H9 (cell line): ENCODE data around the gene ERVK3-1. TPM values are rescaled to one million over a fixed set of nuclear protein-coding genes. Genes with fewer than 3 reads are reported as not detected.

Experiments used
- DNase-seq: peaks from one replicate; pipeline ENCODE4 v3.0.0-alpha.2; 2017
- H2AFZ ChIP-seq: one replicate; pipeline ENCODE4 v1.6.1; 2013; ENCODE audit warnings: mild to moderate bottlenecking, low read length, control low read depth, moderate library complexity
- H2AK5ac ChIP-seq: 2 replicates; pipeline ENCODE4 v1.6.1; 2013; ENCODE audit warnings: low read length, control low read depth, mixed read lengths; ENCODE audit not compliant: insufficient read length
- H2BK120ac ChIP-seq: one replicate; pipeline ENCODE4 v1.6.1; 2013; ENCODE audit warnings: low read depth, mild to moderate bottlenecking, low read length, control low read depth, inconsistent platforms; ENCODE audit not compliant: poor library complexity, severe bottlenecking
- H2BK12ac ChIP-seq: 2 replicates; pipeline ENCODE4 v1.6.1; 2013; ENCODE audit warnings: low read length, control low read depth, mixed read lengths, low read depth; ENCODE audit not compliant: insufficient read length
- H2BK15ac ChIP-seq: 2 replicates; pipeline ENCODE4 v1.6.1; 2013; ENCODE audit warnings: low read depth, low read length, control low read depth
- H2BK20ac ChIP-seq: one replicate; pipeline ENCODE4 v1.6.1; 2013; ENCODE audit warnings: low read depth, mild to moderate bottlenecking, low read length, control low read depth, inconsistent platforms; ENCODE audit not compliant: poor library complexity, severe bottlenecking
- H2BK5ac ChIP-seq: 2 replicates; pipeline ENCODE4 v1.6.1; 2013; ENCODE audit warnings: low read length, control low read depth, mixed read lengths; ENCODE audit not compliant: insufficient read length
- H3K14ac ChIP-seq: 2 replicates; pipeline ENCODE4 v1.6.1; 2013; ENCODE audit warnings: low read length, control low read depth; ENCODE audit not compliant: insufficient read depth
- H3K18ac ChIP-seq: 2 replicates; pipeline ENCODE4 v1.6.1; 2013; ENCODE audit warnings: low read depth, mild to moderate bottlenecking, mixed read lengths, low read length, control low read depth; ENCODE audit not compliant: insufficient read length
- H3K23ac ChIP-seq: 2 replicates; pipeline ENCODE4 v1.6.1; 2013; ENCODE audit warnings: low read length, control low read depth, mixed read lengths, low read depth; ENCODE audit not compliant: insufficient read length
- H3K23me2 ChIP-seq: 2 replicates; pipeline ENCODE4 v1.6.1; 2013; ENCODE audit warnings: low read depth, mild to moderate bottlenecking, mixed read lengths, low read length, control low read depth; ENCODE audit not compliant: insufficient read length, poor library complexity, severe bottlenecking
- H3K27ac ChIP-seq: 2 replicates; pipeline ENCODE4 v1.5.1; 2013; ENCODE audit warnings: low read length, control low read depth, mixed read lengths, low read depth; ENCODE audit not compliant: insufficient read length
- H3K27me3 ChIP-seq: 2 replicates; pipeline ENCODE4 v1.6.1; 2013; ENCODE audit warnings: low read length, control low read depth, inconsistent platforms; ENCODE audit not compliant: insufficient read depth
- H3K4ac ChIP-seq: 2 replicates; pipeline ENCODE4 v1.6.1; 2013; ENCODE audit warnings: low read depth, mild to moderate bottlenecking, control low read depth, inconsistent platforms, low read length, moderate library complexity
- H3K4me1 ChIP-seq: 2 replicates; pipeline ENCODE4 v1.6.1; 2013; ENCODE audit warnings: low read length, control low read depth, inconsistent platforms; ENCODE audit not compliant: insufficient read depth
- H3K4me2 ChIP-seq: 2 replicates; pipeline ENCODE4 v1.6.1; 2013; ENCODE audit warnings: low read length, control low read depth, mixed read lengths; ENCODE audit not compliant: insufficient read length, insufficient read depth
- H3K56ac ChIP-seq: 2 replicates; pipeline ENCODE4 v1.6.1; 2013; ENCODE audit warnings: low read depth, mild to moderate bottlenecking, mixed read lengths, low read length, control low read depth; ENCODE audit not compliant: insufficient read length
- H3K79me1 ChIP-seq: 2 replicates; pipeline ENCODE4 v1.6.1; 2013; ENCODE audit warnings: low read depth, mild to moderate bottlenecking, moderate library complexity, low read length, control low read depth, inconsistent platforms; ENCODE audit not compliant: insufficient read depth, poor library complexity, severe bottlenecking
- H3K79me2 ChIP-seq: 2 replicates; pipeline ENCODE4 v1.6.1; 2013; ENCODE audit warnings: low read length, control low read depth, inconsistent platforms; ENCODE audit not compliant: insufficient read depth
- H3K9ac ChIP-seq: 2 replicates; pipeline ENCODE4 v1.6.1; 2013; ENCODE audit warnings: low read length, control low read depth, mixed read lengths; ENCODE audit not compliant: insufficient read length; ENCODE audit errors: extremely low read depth
- H3K9me3 ChIP-seq: one replicate; pipeline ENCODE4 v1.6.1; 2013; ENCODE audit warnings: low read depth, low read length, inconsistent platforms; ENCODE audit not compliant: control insufficient read depth
- H3T11ph ChIP-seq: one replicate; pipeline ENCODE4 v1.6.1; 2013; ENCODE audit warnings: mild to moderate bottlenecking, low read length, control low read depth, inconsistent platforms
- H4K20me1 ChIP-seq: one replicate; pipeline ENCODE4 v1.6.1; 2013; ENCODE audit not compliant: control insufficient read depth, insufficient read length, insufficient read depth
- H4K5ac ChIP-seq: 2 replicates; pipeline ENCODE4 v1.6.1; 2013; ENCODE audit warnings: low read depth, mild to moderate bottlenecking, mixed read lengths, low read length, control low read depth; ENCODE audit not compliant: insufficient read length
- H4K8ac ChIP-seq: replicated peaks from 2 replicates; pipeline ENCODE4 v1.6.1; 2013; ENCODE audit warnings: low read length, control low read depth, mixed read lengths, low read depth; ENCODE audit not compliant: insufficient read length
- H4K91ac ChIP-seq: 2 replicates; pipeline ENCODE4 v1.6.1; 2013; ENCODE audit warnings: low read depth, mild to moderate bottlenecking, moderate library complexity, mixed read lengths, low read length, control low read depth; ENCODE audit not compliant: insufficient read length
- H3K27ac Mint-ChIP-seq, 3 experiments: 2 replicates in 2 of 3; 3 replicates in 1 of 3; pipeline ENCODE4 v1.8.0; 2020 to 2021; ENCODE audit warnings: mixed read lengths in 3 of 3, mild to moderate bottlenecking in 1 of 3, moderate library complexity in 1 of 3
- H3K27me3 Mint-ChIP-seq: 2 replicates; pipeline ENCODE4 v1.8.0; 2021; ENCODE audit warnings: low read depth, mild to moderate bottlenecking, moderate library complexity, mixed read lengths
- H3K36me3 Mint-ChIP-seq, 3 experiments: 2 replicates in 2 of 3; 3 replicates in 1 of 3; pipeline ENCODE4 v1.8.0; 2020 to 2021; ENCODE audit warnings: low read depth in 3 of 3, mixed read lengths in 3 of 3; ENCODE audit not compliant: insufficient read depth in 1 of 3
- H3K4me1 Mint-ChIP-seq, 2 experiments: 2 replicates each; pipeline ENCODE4 v1.8.0; 2020; ENCODE audit warnings: mixed read lengths in 2 of 2
- H3K4me3 Mint-ChIP-seq, 2 experiments: 2 replicates in 1 of 2; 3 replicates in 1 of 2; pipeline ENCODE4 v1.8.0; 2020 to 2021; ENCODE audit warnings: mild to moderate bottlenecking in 2 of 2, mixed read lengths in 2 of 2, moderate library complexity in 1 of 2
- H3K9me3 Mint-ChIP-seq, 2 experiments: 2 replicates in 1 of 2; 3 replicates in 1 of 2; pipeline ENCODE4 v1.8.0; 2020; ENCODE audit warnings: mild to moderate bottlenecking in 2 of 2, mixed read lengths in 2 of 2, moderate library complexity in 1 of 2
- CTCF ChIP-seq: fragments of 200-600 bp; sonication (generic); conservative IDR thresholded peaks from 3 replicates; pipeline ENCODE4 v1.8.0; 2021; ENCODE audit warnings: antibody characterized with exemption, mild to moderate bottlenecking
- WGBS: extraction: QIAGEN DNeasy Blood & Tissue Kit; methylation state at CpG from one replicate; pipeline ENCODE4 v1.1.7; 2013; ENCODE audit warnings: missing lambda C conversion rate, low lambda C conversion rate, mixed read lengths; ENCODE audit not compliant: insufficient read length; ENCODE audit errors: extremely low coverage; 5-methylcytosine and 5-hydroxymethylcytosine counted together
- total RNA-seq: library from RNA; stranded (reverse); gene quantifications from 2 replicates; pipeline ENCODE4 v1.2.1, GENCODE V29; 2021

Gene ERVK3-1
- total RNA-seq, 1 experiment from 2014 or later: 43.7 TPM

GRCh38 chr19:58349590-58349989 lies 44.4 kb downstream of the ERVK3-1 start:
- H3K27ac Mint-ChIP-seq: peak overlapping the region in 1 of 3 experiments; percentile 17; a peak in 1 of 7 replicates

More at GRCh38 chr19:58349590-58349989, 44.4 kb downstream of the ERVK3-1 start:
- Histone ChIP-seq H2BK12ac (no peak overlapping the region), H3K56ac (no peak overlapping the region), H4K91ac (no peak overlapping the region), H2BK15ac (no peak overlapping the region), H4K5ac (no peak overlapping the region), H2BK5ac (no peak overlapping the region), H3K4me2 (no peak overlapping the region), H3K9ac (no peak overlapping the region), H3K4ac (no peak overlapping the region), H3K79me1 (no peaks in the 10 kb centered on the region), H3K18ac (no peak overlapping the region), H4K8ac (no peak overlapping the region), H3K23ac (no peak overlapping the region), H3T11ph (no peak overlapping the region), H2AK5ac (no peak overlapping the region), H2BK20ac (no peak overlapping the region), H3K9me3 (no peaks in the 10 kb centered on the region), H3K79me2 (no peaks in the 10 kb centered on the region), H3K27me3 (no peaks in the 10 kb centered on the region), H2BK120ac (no peak overlapping the region), H3K23me2 (peaks cover 6% of the 10 kb centered on the region), H3K14ac (no peak overlapping the region), H3K4me1 (no peaks in the 10 kb centered on the region), H2AFZ (no peak overlapping the region), H4K20me1 (no peaks in the 10 kb centered on the region), H3K27ac (no peak overlapping the region)
- no CpG with 5 or more reads among the region's 8 CpGs for WGBS
- Mint-ChIP-seq H3K36me3 (peaks cover 0 to 6% (median 2%) of the 10 kb centered on the region in 3 experiments; a peak in 4 of 7 replicates), H3K9me3 (no peaks in the 10 kb centered on the region), H3K4me3 (no peak overlapping the region; a peak in 1 of 5 replicates), H3K27me3 (peaks cover 8% of the 10 kb centered on the region), H3K4me1 (peaks cover 0 to 6% of the 10 kb centered on the region in 2 experiments; a peak in 2 of 4 replicates)
- no peak for TF ChIP-seq CTCF
- no peak for DNase-seq
